GM23338 (cell line): ENCODE data around the gene RNF152. TPM values are rescaled to one million over a fixed set of nuclear protein-coding genes. Genes with fewer than 3 reads are reported as not detected.

Experiments used
- ATAC-seq: fragments of 200-7000 bp; cut with Tn5 transposase; 3 replicates; pipeline ENCODE4 v1.9.1; 2020
- DNase-seq: peaks from one replicate; pipeline ENCODE4 v3.0.0-alpha.2; 2015; ENCODE audit warnings: low spot score
- H2AFZ ChIP-seq: fragments of 200-600 bp; sonication (generic); 2 replicates; pipeline ENCODE4 v1.8.0; 2016; ENCODE audit warnings: antibody characterized with exemption, mild to moderate bottlenecking, moderate library complexity
- H3F3A ChIP-seq: fragments of 200-600 bp; sonication (generic); replicated peaks from 2 replicates; pipeline ENCODE4 v1.8.0; 2017; ENCODE audit warnings: antibody characterized with exemption, mixed run types, low read depth
- H3K27ac ChIP-seq: fragments of 200-600 bp; sonication (generic); 2 replicates; pipeline ENCODE4 v1.6.1; 2016; ENCODE audit warnings: low read depth
- H3K27me3 ChIP-seq: fragments of 200-600 bp; sonication (generic); 2 replicates; pipeline ENCODE4 v1.8.0; 2016; ENCODE audit warnings: mild to moderate bottlenecking, mixed run types, moderate library complexity; ENCODE audit not compliant: insufficient read depth
- H3K36me3 ChIP-seq: fragments of 200-600 bp; sonication (generic); 2 replicates; pipeline ENCODE4 v1.8.0; 2016; ENCODE audit warnings: mild to moderate bottlenecking; ENCODE audit not compliant: insufficient read depth
- H3K4me1 ChIP-seq: fragments of 200-600 bp; sonication (generic); 2 replicates; pipeline ENCODE4 v1.8.0; 2016; ENCODE audit warnings: mild to moderate bottlenecking, moderate library complexity; ENCODE audit not compliant: insufficient read depth
- H3K4me2 ChIP-seq: fragments of 200-600 bp; sonication (generic); 2 replicates; pipeline ENCODE4 v1.7.1; 2017; ENCODE audit warnings: mixed run types
- H3K4me3 ChIP-seq: fragments of 200-600 bp; sonication (generic); 2 replicates; pipeline ENCODE4 v1.6.1; 2016; ENCODE audit warnings: mixed run types
- H3K79me2 ChIP-seq: fragments of 200-600 bp; sonication (generic); replicated peaks from 2 replicates; pipeline ENCODE4 v1.8.0; 2017; ENCODE audit warnings: mild to moderate bottlenecking; ENCODE audit not compliant: insufficient read depth
- H3K9me2 ChIP-seq: fragments of 200-600 bp; sonication (generic); 2 replicates; pipeline ENCODE4 v1.8.0; 2017; ENCODE audit not compliant: insufficient read depth
- H4K20me1 ChIP-seq: fragments of 200-600 bp; sonication (generic); replicated peaks from 2 replicates; pipeline ENCODE4 v1.8.0; 2017; ENCODE audit warnings: mild to moderate bottlenecking; ENCODE audit not compliant: insufficient read depth
- H3K27ac Mint-ChIP-seq: 2 replicates; pipeline ENCODE4 v1.8.0; 2020; ENCODE audit warnings: inconsistent platforms, mild to moderate bottlenecking, moderate library complexity, mixed read lengths
- H3K27me3 Mint-ChIP-seq: 3 replicates; pipeline ENCODE4 v1.8.0; 2022; ENCODE audit warnings: low read depth, mild to moderate bottlenecking, moderate library complexity, mixed read lengths, inconsistent platforms; ENCODE audit not compliant: insufficient read depth, poor library complexity
- H3K36me3 Mint-ChIP-seq: 3 replicates; pipeline ENCODE4 v1.8.0; 2021; ENCODE audit warnings: low read depth, mild to moderate bottlenecking, inconsistent platforms, moderate library complexity, mixed read lengths
- H3K4me1 Mint-ChIP-seq: 3 replicates; pipeline ENCODE4 v1.8.0; 2020; ENCODE audit warnings: mild to moderate bottlenecking, inconsistent platforms, mixed read lengths
- H3K4me3 Mint-ChIP-seq: 3 replicates; pipeline ENCODE4 v1.8.0; 2021; ENCODE audit warnings: moderate library complexity, mild to moderate bottlenecking, inconsistent platforms, mixed read lengths
- H3K9me3 Mint-ChIP-seq: 3 replicates; pipeline ENCODE4 v1.8.0; 2020; ENCODE audit warnings: moderate library complexity, mild to moderate bottlenecking, inconsistent platforms, mixed read lengths
- CREB1 ChIP-seq: fragments of 250-450 bp; sonication (Bioruptor Pico); IDR thresholded peaks from 2 replicates; pipeline ENCODE4 v1.5.0; 2020; ENCODE audit warnings: low read depth, mild to moderate bottlenecking, moderate library complexity
- ETS1 ChIP-seq: IDR thresholded peaks from 2 replicates; pipeline ENCODE4 v1.6.1; 2016; ENCODE audit warnings: antibody characterized with exemption
- EZH2 ChIP-seq: fragments of 200-600 bp; sonication (generic); IDR thresholded peaks from one replicate; pipeline ENCODE4 v1.8.0; 2017; ENCODE audit warnings: antibody characterized with exemption, mild to moderate bottlenecking, low read depth; ENCODE audit not compliant: unreplicated experiment
- EZH2phosphoT487 ChIP-seq: fragments of 200-600 bp; sonication (generic); IDR thresholded peaks from one replicate; pipeline ENCODE4 v1.8.1; 2018; ENCODE audit warnings: antibody characterized with exemption; ENCODE audit not compliant: unreplicated experiment
- JUNB ChIP-seq: IDR thresholded peaks from one replicate; pipeline ENCODE4 v1.6.1; 2016; ENCODE audit warnings: antibody characterized with exemption; ENCODE audit not compliant: unreplicated experiment
- NANOG ChIP-seq: IDR thresholded peaks from 2 replicates; pipeline ENCODE4 v1.6.1; 2016; ENCODE audit warnings: antibody characterized with exemption, borderline replicate concordance
- POLR2AphosphoS5 ChIP-seq: IDR thresholded peaks from 2 replicates; pipeline ENCODE4 v1.6.1; 2016; ENCODE audit warnings: antibody characterized with exemption, low read depth
- STAT1 ChIP-seq: IDR thresholded peaks from one replicate; pipeline ENCODE4 v1.6.1; 2016; ENCODE audit warnings: antibody characterized with exemption; ENCODE audit not compliant: unreplicated experiment
- ZNF114 ChIP-seq: fragments of 250-450 bp; sonication (Bioruptor Pico); IDR thresholded peaks from 2 replicates; pipeline ENCODE4 v1.5.0; 2020; ENCODE audit warnings: mild to moderate bottlenecking, moderate library complexity
- ZNF462 ChIP-seq: fragments of 250-450 bp; sonication (Bioruptor Pico); IDR thresholded peaks from 2 replicates; pipeline ENCODE4 v1.5.0; 2020; ENCODE audit warnings: mild to moderate bottlenecking, moderate library complexity
- polyA plus RNA-seq: library from polyadenylated mRNA; unstranded; fragments of >200 nt; fragmentation: Nextera tagmentation; extraction: Ambion mirVana; gene quantifications from 2 replicates; pipeline ENCODE4 v1.2.1, GENCODE V29; 2016
- total RNA-seq: library from RNA; depleted of rRNA; stranded (reverse); fragments of >200 nt; shearing (Covaris generic); gene quantifications from 2 replicates; pipeline ENCODE4 v1.2.3, GENCODE V29; 2014
- TF ChIP-seq, protein P1 (sequence below), 2 experiments: fragments of 200-600 bp in 1 of 2; sonication (generic) in 1 of 2; conservative IDR thresholded peaks; 2 replicates each; pipeline versions ENCODE4 v1.5.1 to v1.6.1; 2016 to 2017; ENCODE audit warnings: antibody characterized with exemption in 2 of 2, low read depth in 2 of 2, mild to moderate bottlenecking in 2 of 2, moderate library complexity in 1 of 2

The RNF152 gene
- total and polyA plus RNA-seq, 2 experiments from 2014 or later, result 1.2 to 2.9 TPM

DNA sequence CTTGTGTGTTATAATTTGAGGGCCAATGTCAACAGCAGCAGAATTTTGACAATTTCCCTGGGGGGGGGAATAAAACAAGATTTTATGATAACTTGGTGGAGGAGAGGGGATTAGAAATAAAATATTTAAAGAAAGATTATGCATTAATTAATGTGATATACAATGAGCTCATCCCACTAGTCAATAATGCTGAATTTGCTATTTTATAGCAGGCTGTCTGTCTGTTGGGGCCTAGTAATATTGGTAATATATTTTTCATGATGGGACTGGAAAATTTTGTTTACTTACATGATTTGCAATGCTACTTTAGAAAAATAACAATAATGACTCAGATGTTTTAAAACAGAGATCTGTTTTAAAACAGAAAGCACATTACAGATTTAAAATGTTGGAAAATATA is 118.0 kb downstream of the RNF152 start (continued):
- TF ChIP-seq ETS1, result no peak

DNA sequence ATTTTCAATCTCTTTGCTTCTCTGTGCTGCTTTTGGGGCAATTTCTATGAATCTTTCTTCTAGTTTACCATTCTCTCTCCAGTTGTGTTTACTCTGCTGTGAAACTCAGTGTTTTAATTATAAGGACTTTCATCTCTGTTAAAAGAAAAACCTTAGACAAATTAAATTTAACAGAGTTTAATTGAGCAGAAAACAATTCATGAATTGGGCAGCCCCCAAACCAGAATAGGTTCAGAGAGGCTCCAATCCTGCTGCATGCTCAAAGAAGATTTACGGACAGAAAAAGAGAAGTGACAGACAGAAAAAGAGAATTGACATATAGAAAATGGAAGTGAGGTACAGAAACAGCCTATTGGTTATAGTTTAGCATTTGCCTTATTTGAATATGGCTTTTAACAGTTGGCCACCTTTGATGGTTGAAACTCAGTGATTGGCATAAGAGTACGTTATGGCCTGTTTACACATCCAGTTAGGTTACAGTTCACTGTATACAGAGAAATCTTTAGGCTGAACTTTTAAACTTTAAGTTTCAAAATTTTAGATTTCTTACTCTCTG is 120.4 kb downstream of the RNF152 start:
- Histone ChIP-seq H3K4me3 (no peak overlapping the region), H3K27ac (no peak overlapping the region), H3K79me2 (no peaks in the 10 kb centered on the region), H3K27me3 (no peaks in the 10 kb centered on the region), H3K4me1 (no peaks in the 10 kb centered on the region), H4K20me1 (no peaks in the 10 kb centered on the region), H3K4me2 (no peak overlapping the region), H3K36me3 (no peaks in the 10 kb centered on the region), H3K9me2 (no peaks in the 10 kb centered on the region), H3F3A (no peaks in the 10 kb centered on the region), H2AFZ (no peak overlapping the region)
- DNase-seq, result no peak
- Mint-ChIP-seq H3K4me3 (no peak overlapping the region), H3K27me3 (peaks cover 2% of the 10 kb centered on the region), H3K9me3 (peaks cover 16% of the 10 kb centered on the region), H3K27ac (no peak overlapping the region), H3K36me3 (peaks cover 9% of the 10 kb centered on the region; the same call in 1 of the 3 replicates), H3K4me1 (no peaks in the 10 kb centered on the region)
- no peak for ATAC-seq
- TF ChIP-seq ZNF462 (CRISPR knock-in tag), result no peak
- no peak for TF ChIP-seq EZH2phosphoT487
- no peak for TF ChIP-seq EZH2
- no peak for TF ChIP-seq POLR2AphosphoS5
- no peak for TF ChIP-seq NANOG
- TF ChIP-seq, protein P1, sequence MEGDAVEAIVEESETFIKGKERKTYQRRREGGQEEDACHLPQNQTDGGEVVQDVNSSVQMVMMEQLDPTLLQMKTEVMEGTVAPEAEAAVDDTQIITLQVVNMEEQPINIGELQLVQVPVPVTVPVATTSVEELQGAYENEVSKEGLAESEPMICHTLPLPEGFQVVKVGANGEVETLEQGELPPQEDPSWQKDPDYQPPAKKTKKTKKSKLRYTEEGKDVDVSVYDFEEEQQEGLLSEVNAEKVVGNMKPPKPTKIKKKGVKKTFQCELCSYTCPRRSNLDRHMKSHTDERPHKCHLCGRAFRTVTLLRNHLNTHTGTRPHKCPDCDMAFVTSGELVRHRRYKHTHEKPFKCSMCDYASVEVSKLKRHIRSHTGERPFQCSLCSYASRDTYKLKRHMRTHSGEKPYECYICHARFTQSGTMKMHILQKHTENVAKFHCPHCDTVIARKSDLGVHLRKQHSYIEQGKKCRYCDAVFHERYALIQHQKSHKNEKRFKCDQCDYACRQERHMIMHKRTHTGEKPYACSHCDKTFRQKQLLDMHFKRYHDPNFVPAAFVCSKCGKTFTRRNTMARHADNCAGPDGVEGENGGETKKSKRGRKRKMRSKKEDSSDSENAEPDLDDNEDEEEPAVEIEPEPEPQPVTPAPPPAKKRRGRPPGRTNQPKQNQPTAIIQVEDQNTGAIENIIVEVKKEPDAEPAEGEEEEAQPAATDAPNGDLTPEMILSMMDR (conservative IDR thresholded peaks at IDR 0.05; ENCODE audit: low read depth in 2 of 2), result no peak
- TF ChIP-seq STAT1, result no peak
- TF ChIP-seq ZNF114, result no peak
- no peak for TF ChIP-seq ETS1
- TF ChIP-seq JUNB, result no peak
- TF ChIP-seq CREB1, result no peak
